H1 (cell line): ENCODE measurements around the gene SLC39A11. TPM values are rescaled to one million over a fixed set of nuclear protein-coding genes. Genes with fewer than 3 reads are reported as not detected.

Experiments used
- CTCF ChIA-PET: fragments of 300-600 bp; sonication (Branson Sonifier 250); formaldehyde crosslinking; loops from one replicate; lab custom pipeline; 2021; ENCODE audit not compliant: partially characterized antibody; lab: Charles Lee
- POLR2A ChIA-PET: fragments of 300-600 bp; sonication (Branson Sonifier 250); formaldehyde crosslinking; loops from one replicate; lab custom pipeline; 2021; ENCODE audit warnings: inconsistent platforms; ENCODE audit not compliant: partially characterized antibody; lab: Charles Lee
- DNase-seq, 2 experiments: peaks; one replicate each; pipeline versions ENCODE4 v3.0.0 to v3.0.0-alpha.2; 2010 to 2022; ENCODE audit warnings: low spot score in 2 of 2, low read depth in 1 of 2, mixed read lengths in 1 of 2
- FAIRE-seq: peaks from 2 replicates; lab custom pipeline; 2011; peaks lifted over from hg19 to GRCh38; lab: Jason Lieb, UNC
- H2AFZ ChIP-seq: 2 replicates; pipeline ENCODE4 v1.8.1; 2012; ENCODE audit warnings: low read length, inconsistent platforms
- H2AK5ac ChIP-seq: 2 replicates; pipeline ENCODE4 v1.6.1; 2013; ENCODE audit warnings: low read depth, low read length
- H2BK120ac ChIP-seq: replicated peaks from 2 replicates; pipeline ENCODE3; 2013; ENCODE audit warnings: low read depth, low read length, inconsistent platforms
- H2BK12ac ChIP-seq: 2 replicates; pipeline ENCODE4 v1.6.1; 2013; ENCODE audit warnings: low read depth, low read length
- H2BK15ac ChIP-seq: 2 replicates; pipeline ENCODE4 v1.6.1; 2013; ENCODE audit warnings: low read length
- H2BK20ac ChIP-seq: 2 replicates; pipeline ENCODE4 v1.6.1; 2013; ENCODE audit warnings: low read length
- H2BK5ac ChIP-seq: 2 replicates; pipeline ENCODE4 v1.6.1; 2013; ENCODE audit warnings: low read depth, low read length
- H3K14ac ChIP-seq: 2 replicates; pipeline ENCODE4 v1.6.1; 2013; ENCODE audit warnings: inconsistent platforms; ENCODE audit not compliant: insufficient read length
- H3K18ac ChIP-seq: 2 replicates; pipeline ENCODE4 v1.6.1; 2013; ENCODE audit warnings: low read length; ENCODE audit errors: extremely low read depth
- H3K23ac ChIP-seq: 2 replicates; pipeline ENCODE4 v1.6.1; 2013; ENCODE audit warnings: inconsistent platforms; ENCODE audit not compliant: insufficient read length
- H3K23me2 ChIP-seq: 2 replicates; pipeline ENCODE4 v1.6.1; 2013; ENCODE audit warnings: low read depth, low read length
- H3K27ac ChIP-seq: 2 replicates; pipeline ENCODE4 v1.6.1; 2011; ENCODE audit warnings: low read depth, low read length, inconsistent platforms
- H3K27me3 ChIP-seq, 4 experiments: replicated peaks in 1 of 4; 1 replicate in 1 of 4; 2 replicates in 3 of 4; pipeline versions ENCODE4 v1.6.1 to v1.8.1; 2011 to 2013; ENCODE audit warnings: low read length in 3 of 4, mild to moderate bottlenecking in 3 of 4, inconsistent platforms in 2 of 4, mixed read lengths in 2 of 4, moderate library complexity in 1 of 4; ENCODE audit not compliant: control insufficient read depth in 3 of 4, insufficient read depth in 3 of 4; ENCODE audit errors: extremely low read depth in 1 of 4
- H3K36me3 ChIP-seq, 4 experiments: 2 replicates each; pipeline versions ENCODE4 v1.6.1 to v1.8.1; 2011 to 2013; ENCODE audit warnings: mild to moderate bottlenecking in 4 of 4, low read length in 3 of 4, moderate library complexity in 2 of 4, control low read depth in 1 of 4, inconsistent platforms in 1 of 4; ENCODE audit not compliant: insufficient read depth in 4 of 4, control insufficient read depth in 2 of 4
- H3K4ac ChIP-seq: replicated peaks from 2 replicates; pipeline ENCODE3; 2013; ENCODE audit warnings: low read length, low read depth, mixed read lengths, inconsistent platforms; ENCODE audit not compliant: insufficient read length
- H3K4me1 ChIP-seq, 4 experiments: replicated peaks in 1 of 4; 1 replicate in 1 of 4; 2 replicates in 3 of 4; pipeline versions ENCODE4 v1.6.1 to v1.8.1; 2011 to 2013; ENCODE audit warnings: low read length in 3 of 4, inconsistent platforms in 2 of 4, mixed read lengths in 1 of 4; ENCODE audit not compliant: insufficient read depth in 4 of 4, control insufficient read depth in 3 of 4
- H3K4me2 ChIP-seq, 2 experiments: 2 replicates each; pipeline versions ENCODE4 v1.6.1 to v1.8.1; 2011 to 2013; ENCODE audit warnings: low read depth in 2 of 2, low read length in 2 of 2, control low read depth in 1 of 2, inconsistent platforms in 1 of 2, mild to moderate bottlenecking in 1 of 2; ENCODE audit not compliant: insufficient read depth in 1 of 2
- H3K4me3 ChIP-seq, 4 experiments: fragments of 200-600, 300-600 bp in 1 of 4; sonication (generic), shearing (Covaris generic), sonication (Bioruptor Twin) in 1 of 4; 2 replicates each; pipeline versions ENCODE4 v1.5.1 to v1.8.1; 2011 to 2016; ENCODE audit warnings: low read length in 4 of 4, low read depth in 3 of 4, control low read depth in 2 of 4, inconsistent platforms in 2 of 4, mild to moderate bottlenecking in 2 of 4, mixed read lengths in 1 of 4, moderate library complexity in 1 of 4; ENCODE audit not compliant: insufficient read depth in 2 of 4; ENCODE audit errors: extremely low read depth in 1 of 4
- H3K56ac ChIP-seq: replicated peaks from 2 replicates; pipeline ENCODE3; 2013; ENCODE audit warnings: low read depth, mild to moderate bottlenecking, mixed read lengths, low read length, inconsistent platforms; ENCODE audit not compliant: insufficient read length
- H3K79me1 ChIP-seq: 2 replicates; pipeline ENCODE4 v1.6.1; 2013; ENCODE audit warnings: low read depth, low read length, control low read depth
- H3K79me2 ChIP-seq, 2 experiments: 2 replicates each; pipeline versions ENCODE4 v1.6.1 to v1.8.1; 2012 to 2013; ENCODE audit warnings: low read length in 2 of 2, mild to moderate bottlenecking in 2 of 2, inconsistent platforms in 1 of 2; ENCODE audit not compliant: insufficient read depth in 2 of 2, control insufficient read depth in 1 of 2
- H3K9ac ChIP-seq, 4 experiments: replicated peaks in 1 of 4; 1 replicate in 1 of 4; 2 replicates in 3 of 4; pipeline versions ENCODE4 v1.6.1 to v1.8.1; 2011 to 2013; ENCODE audit warnings: low read depth in 3 of 4, low read length in 3 of 4, control low read depth in 2 of 4, mild to moderate bottlenecking in 2 of 4, moderate library complexity in 2 of 4, inconsistent platforms in 1 of 4; ENCODE audit errors: extremely low read depth in 1 of 4
- H3K9me3 ChIP-seq, 2 experiments: 2 replicates each; pipeline versions ENCODE4 v1.6.1 to v1.8.1; 2012 to 2013; ENCODE audit warnings: mild to moderate bottlenecking in 2 of 2, moderate library complexity in 2 of 2, control low read depth in 1 of 2, inconsistent platforms in 1 of 2, low read depth in 1 of 2, low read length in 1 of 2, mixed read lengths in 1 of 2; ENCODE audit not compliant: insufficient read depth in 2 of 2
- H4K20me1 ChIP-seq, 2 experiments: replicated peaks in 1 of 2; 2 replicates each; pipeline versions ENCODE3 to v1.8.1; 2011 to 2013; ENCODE audit warnings: inconsistent platforms in 2 of 2, low read length in 2 of 2, mild to moderate bottlenecking in 1 of 2; ENCODE audit not compliant: insufficient read depth in 2 of 2, control insufficient read depth in 1 of 2
- H4K5ac ChIP-seq: 2 replicates; pipeline ENCODE4 v1.6.1; 2013; ENCODE audit warnings: low read length, low read depth, mixed read lengths, inconsistent platforms; ENCODE audit not compliant: insufficient read length
- H4K8ac ChIP-seq: 2 replicates; pipeline ENCODE4 v1.8.0; 2013; ENCODE audit warnings: mild to moderate bottlenecking, moderate library complexity, low read length, inconsistent platforms; ENCODE audit not compliant: insufficient read depth; ENCODE audit errors: extremely low read depth
- H4K91ac ChIP-seq: replicated peaks from 2 replicates; pipeline ENCODE3; 2013; ENCODE audit warnings: low read length, mixed read lengths, inconsistent platforms; ENCODE audit not compliant: insufficient read length
- SAP30 ChIP-seq: fragments of 300-600 bp; sonication (generic); IDR thresholded peaks from 2 replicates; pipeline ENCODE4 v1.7.1; 2012; ENCODE audit warnings: low read length, moderate library complexity, mild to moderate bottlenecking, inconsistent platforms; ENCODE audit not compliant: insufficient read depth, insufficient replicate concordance
- YY1 ChIP-seq: IDR thresholded peaks from 2 replicates; pipeline ENCODE4 v1.6.1; 2011; ENCODE audit warnings: low read depth, mild to moderate bottlenecking, low read length
- WGBS, 2 experiments: shearing (Covaris generic) in 1 of 2; methylation state at CpG; one replicate each; pipeline versions ENCODE4 v1.1.6 to v1.1.7; 2013 to 2015; ENCODE audit warnings: low lambda C conversion rate in 2 of 2, mixed read lengths in 2 of 2, inconsistent platforms in 1 of 2, low coverage in 1 of 2, missing lambda C conversion rate in 1 of 2; ENCODE audit not compliant: insufficient replicate concordance in 2 of 2, insufficient coverage in 1 of 2, insufficient read length in 1 of 2; ENCODE audit errors: extremely low coverage in 1 of 2, missing lambda C conversion rate in 1 of 2; 5-methylcytosine and 5-hydroxymethylcytosine counted together
- polyA plus RNA-seq, 7 experiments: library from polyadenylated mRNA; depleted of rRNA in 3 of 7; stranded (reverse) in 5 of 7; unstranded in 2 of 7; fragments of >200 nt in 5 of 7; fragments of 200-250 nt in 2 of 7; gene quantifications; 1 replicate in 5 of 7; 2 replicates in 1 of 7; 4 replicates in 1 of 7; pipeline versions ENCODE4 v1.2.1 to v1.2.3, GENCODE V29; 2011 to 2013; ENCODE audit warnings: missing spikeins in 2 of 7, mixed read lengths in 2 of 7
- total RNA-seq: library from RNA; stranded (reverse); fragmentation: NEBNext Ultra II Directional; extraction: Animal tissue kit (Norgen Biotek cat#: 25700); gene quantifications from 2 replicates; pipeline ENCODE4 v1.2.1, GENCODE V29; 2021

Gene SLC39A11
- total and polyA plus RNA-seq, 2 of the 8 experiments (the other 6 are each of a cell fraction or from before 2014, with no cell fraction given), result 12.2 to 19.6 TPM

GRCh38 chr17:72865954-72866353 is 226.5 kb downstream of the SLC39A11 start:
- Histone ChIP-seq H2BK12ac (no peak overlapping the region), H3K9ac (no peak overlapping the region), H3K27me3 (no peaks in the 10 kb centered on the region), H3K23me2 (no peaks in the 10 kb centered on the region), H3K36me3 (no peaks in the 10 kb centered on the region), H3K4ac (no peak overlapping the region), H2BK120ac (no peak overlapping the region), H2AK5ac (0 out of 2 replicates have a peak overlapping the region, but pooled peaks have one; percentile 6), H4K8ac (no peak overlapping the region), H3K56ac (no peak overlapping the region), H2BK5ac (no peak overlapping the region), H2BK20ac (no peak overlapping the region), H3K79me1 (no peaks in the 10 kb centered on the region), H3K9me3 (peaks cover 0 to 7% of the 10 kb centered on the region in 2 experiments; a peak in 2 of 4 replicates), H3K27ac (no peak overlapping the region), H4K91ac (no peak overlapping the region), H3K4me1 (no peaks in the 10 kb centered on the region), H3K4me3 (no peak overlapping the region), H3K4me2 (no peak overlapping the region), H3K14ac (no peak overlapping the region), H4K20me1 (no peaks in the 10 kb centered on the region), H3K79me2 (no peaks in the 10 kb centered on the region), H2BK15ac (no peak overlapping the region), H2AFZ (no peak overlapping the region), H4K5ac (no peak overlapping the region), H3K18ac (no peak overlapping the region), H3K23ac (no peak overlapping the region)
- ChIA-PET CTCF (interaction anchor here (0.6 to 0.9 kb wide), 2 partner anchors 14 to 16 kb away, joined by 3 read pairs; no protein-coding TSS in a partner anchor), POLR2A (no interaction called here)
- TF ChIP-seq SAP30, result no peak
- no peak for TF ChIP-seq YY1
- DNase-seq, result no peak
- FAIRE-seq, result no peak
- 97% methylated on average over 8 of the region's 8 CpGs; no CpG with 5 or more reads in 1 of the 2 experiments for WGBS, 2 experiments
